ENCODE measurements around the gene GNA12. TPM values are rescaled to one million over a fixed set of nuclear protein-coding genes. Genes with fewer than 3 reads are reported as not detected.

The GNA12 gene
- total RNA-seq, 3 donors from 2014 or later = 21.7 to 57.7 (median 25.7) TPM

- H3K9me3 ChIP-seq = no peaks in the 10 kb centered on the region
- no peaks in the 10 kb centered on the region for H3K36me3 ChIP-seq (ENCODE audit: low read depth)
- intact Hi-C loops (cut with DNase I, micrococcal nuclease) = no loop called here
- H3K4me1 ChIP-seq (ENCODE audit: low read depth) = peaks cover 11% of the 10 kb centered on the region
- ATAC-seq = no peak
- no peak overlapping the region for H3K4me3 ChIP-seq
- TF ChIP-seq CTCF (IDR thresholded peaks at IDR 0.05) = no peak
- no peak for DNase-seq
Measured at GRCh38 chr7:2691011-2691707, 152.9 kb downstream of the GNA12 start.

GRCh38 chr7:2689951-2690705 is 154.0 kb downstream of the GNA12 start:
- intact Hi-C loops (cut with DNase I, micrococcal nuclease) = loop anchor here (10.0 kb wide), 2 partner anchors 215 to 245 kb away; partner anchors contain the start of gene GRIFIN (in 1 of the 2)
- TF ChIP-seq CTCF (IDR thresholded peaks at IDR 0.05) = no peak
- Histone ChIP-seq H3K4me3 (no peak overlapping the region), H3K36me3 (ENCODE audit: low read depth) (no peaks in the 10 kb centered on the region), H3K4me1 (ENCODE audit: low read depth) (peaks cover 11% of the 10 kb centered on the region), H3K9me3 (no peaks in the 10 kb centered on the region)
- ATAC-seq (peak; percentile 31), DNase-seq (no peak)

DNA sequence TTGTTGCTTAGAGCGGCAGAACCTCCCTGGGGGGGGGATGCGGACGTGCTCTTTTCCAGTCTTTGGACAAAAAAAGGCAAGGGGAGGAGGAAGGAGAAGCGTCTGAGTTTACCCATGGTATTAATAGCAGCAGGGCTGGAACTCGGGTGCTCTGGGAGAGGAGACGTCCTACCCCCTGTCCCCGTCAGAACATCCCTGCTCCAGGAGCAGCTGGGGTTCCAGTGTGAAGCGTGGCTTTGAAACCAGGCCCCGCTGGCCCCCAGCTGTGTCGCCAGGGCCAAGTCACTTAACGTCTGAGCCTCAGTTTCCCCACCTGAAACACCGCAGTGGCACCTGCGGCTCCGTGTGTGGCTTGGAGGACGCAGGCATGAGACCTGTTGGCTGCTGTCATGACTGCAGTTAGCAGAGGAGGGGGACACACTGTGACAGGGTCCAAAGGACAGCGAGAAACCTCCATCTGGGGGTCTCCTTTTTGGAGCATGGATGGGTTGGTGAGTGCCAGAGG is 154.7 kb downstream of the GNA12 start:
- no peaks in the 10 kb centered on the region for H3K36me3 ChIP-seq (ENCODE audit: low read depth)
- H3K4me1 ChIP-seq (ENCODE audit: low read depth) = peaks cover 11% of the 10 kb centered on the region
- TF ChIP-seq CTCF (IDR thresholded peaks at IDR 0.05) = no peak
- ATAC-seq (no peak), DNase-seq (no peak)
- H3K4me3 ChIP-seq = no peak overlapping the region
- no peaks in the 10 kb centered on the region for H3K9me3 ChIP-seq
- intact Hi-C loops (cut with DNase I, micrococcal nuclease) = loop anchor here (10.0 kb wide), 2 partner anchors 215 to 245 kb away; partner anchors contain the start of gene GRIFIN (in 1 of the 2)

- Histone ChIP-seq H3K36me3 (ENCODE audit: low read depth) (no peaks in the 10 kb centered on the region), H3K4me3 (no peak overlapping the region), H3K4me1 (ENCODE audit: low read depth) (peaks cover 11% of the 10 kb centered on the region), H3K9me3 (no peaks in the 10 kb centered on the region)
- ATAC-seq = no peak
- no peak for TF ChIP-seq CTCF (IDR thresholded peaks at IDR 0.05)
- no peak for DNase-seq
- intact Hi-C loops (cut with DNase I, micrococcal nuclease) = loop anchor here (10.0 kb wide), 2 partner anchors 214 to 244 kb away; partner anchors contain the start of gene GRIFIN (in 1 of the 2)
Measured at GRCh38 chr7:2688409-2689342, 155.4 kb downstream of the GNA12 start.

GRCh38 chr7:2687881-2688318 is 156.2 kb downstream of the GNA12 start, which contains the start of gene AMZ1:
TSS of gene AMZ1 (plus strand) at chr7:2688202. CDS start at chr7:2700452, 12,250 bp downstream.
- peak; percentile 26 for ATAC-seq
- intact Hi-C loops (cut with DNase I, micrococcal nuclease) = loop anchor here (10.0 kb wide), 2 partner anchors 213 to 243 kb away; partner anchors contain the start of gene GRIFIN (in 1 of the 2)
- Histone ChIP-seq H3K9me3 (no peaks in the 10 kb centered on the region), H3K4me1 (ENCODE audit: low read depth) (peaks cover 10% of the 10 kb centered on the region), H3K36me3 (ENCODE audit: low read depth) (no peaks in the 10 kb centered on the region), H3K4me3 (no peak within 1 kb of the TSS)
- TF ChIP-seq CTCF (IDR thresholded peaks at IDR 0.05) = no peak
- no peak for DNase-seq
